Endothelial cell (in vitro differentiated cells): Measurements from ENCODE around the gene SCFD2. TPM values are rescaled to one million over a fixed set of nuclear protein-coding genes. Genes with fewer than 3 reads are reported as not detected.
A peak's percentile ranks its signal among the peaks of the same experiment; 100 is the strongest.

Experiments used
- DNase-seq: peaks from one replicate; pipeline ENCODE4 v3.0.0; 2021; ENCODE audit warnings: low spot score
- H3K27ac Mint-ChIP-seq: one replicate; pipeline ENCODE4 v1.8.0; 2021; ENCODE audit warnings: mixed read lengths, inconsistent platforms; ENCODE audit not compliant: unreplicated experiment
- H3K27me3 Mint-ChIP-seq: one replicate; pipeline ENCODE4 v1.8.0; 2021; ENCODE audit warnings: mild to moderate bottlenecking, moderate library complexity, mixed read lengths, inconsistent platforms; ENCODE audit not compliant: unreplicated experiment
- H3K36me3 Mint-ChIP-seq: one replicate; pipeline ENCODE4 v1.8.0; 2021; ENCODE audit warnings: mild to moderate bottlenecking, low read depth, mixed read lengths, inconsistent platforms; ENCODE audit not compliant: unreplicated experiment
- H3K4me1 Mint-ChIP-seq: one replicate; pipeline ENCODE4 v1.8.0; 2021; ENCODE audit warnings: mild to moderate bottlenecking, mixed read lengths, inconsistent platforms; ENCODE audit not compliant: unreplicated experiment
- H3K4me3 Mint-ChIP-seq: one replicate; pipeline ENCODE4 v1.8.0; 2021; ENCODE audit warnings: mild to moderate bottlenecking, mixed read lengths, inconsistent platforms; ENCODE audit not compliant: unreplicated experiment
- H3K9me3 Mint-ChIP-seq: one replicate; pipeline ENCODE4 v1.8.0; 2021; ENCODE audit warnings: mixed read lengths, inconsistent platforms; ENCODE audit not compliant: unreplicated experiment
- CTCF ChIP-seq: fragments of 200-600 bp; sonication (generic); IDR thresholded peaks from one replicate; pipeline ENCODE4 v1.5.0; 2021; ENCODE audit warnings: antibody characterized with exemption; ENCODE audit not compliant: unreplicated experiment
- total RNA-seq: library from RNA; stranded (reverse); fragmentation: NEBNext Ultra II Directional; extraction: Animal tissue kit (Norgen Biotek cat#: 25700); gene quantifications from one replicate; pipeline ENCODE4 v1.2.1, GENCODE V29; 2021; ENCODE audit not compliant: unreplicated experiment

Gene SCFD2
- total RNA-seq, 1 donor from 2014 or later, result 13.6 TPM

- Mint-ChIP-seq H3K9me3 (no peaks in the 10 kb centered on the region), H3K27ac (no peak overlapping the region), H3K36me3 (no peaks in the 10 kb centered on the region), H3K27me3 (peaks cover 11% of the 10 kb centered on the region), H3K4me3 (no peak overlapping the region), H3K4me1 (peaks cover 9% of the 10 kb centered on the region)
- DNase-seq, result no peak
- TF ChIP-seq CTCF, result no peak
Observed at GRCh38 chr4:52864793-52865192, 501.1 kb downstream of the SCFD2 start.

- H3K9me3 Mint-ChIP-seq, result no peaks in the 10 kb centered on the region
- peaks cover 9% of the 10 kb centered on the region for H3K4me1 Mint-ChIP-seq
- no peak for DNase-seq
- H3K27me3 Mint-ChIP-seq, result peaks cover 10% of the 10 kb centered on the region
- H3K27ac Mint-ChIP-seq, result no peak overlapping the region
- peaks cover 4% of the 10 kb centered on the region for H3K36me3 Mint-ChIP-seq
- no peak for TF ChIP-seq CTCF
- H3K4me3 Mint-ChIP-seq, result peak overlapping the region; percentile 53
Observed at GRCh38 chr4:52863324-52863723, 502.5 kb downstream of the SCFD2 start.

GRCh38 chr4:52862639-52863161 is 503.2 kb downstream of the SCFD2 start:
- H3K27me3 Mint-ChIP-seq, result peaks cover 10% of the 10 kb centered on the region
- H3K4me3 Mint-ChIP-seq, result peak overlapping the region; percentile 53
- H3K27ac Mint-ChIP-seq, result no peak overlapping the region
- TF ChIP-seq CTCF, result no peak
- H3K4me1 Mint-ChIP-seq, result peaks cover 9% of the 10 kb centered on the region
- H3K36me3 Mint-ChIP-seq, result peaks cover 4% of the 10 kb centered on the region
- no peak for DNase-seq
- no peaks in the 10 kb centered on the region for H3K9me3 Mint-ChIP-seq

- Mint-ChIP-seq H3K4me3 (peak within 1 kb of the TSS; percentile 86), H3K27ac (no peak within 1 kb of the TSS), H3K4me1 (peaks cover 9% of the 10 kb centered on the region), H3K36me3 (peaks cover 4% of the 10 kb centered on the region), H3K27me3 (peaks cover 10% of the 10 kb centered on the region), H3K9me3 (no peaks in the 10 kb centered on the region)
- no peak for TF ChIP-seq CTCF
- peak; percentile 84 for DNase-seq
Observed at GRCh38 chr4:52861879-52862616, 503.8 kb downstream of the SCFD2 start, which contains the start of gene RASL11B. Gene RASL11B (plus strand): TSS chr4:52862317. CDS start chr4:52862508, 191 bp downstream.

- no peak for DNase-seq
- TF ChIP-seq CTCF, result no peak
- Mint-ChIP-seq H3K9me3 (no peaks in the 10 kb centered on the region), H3K27me3 (peaks cover 9% of the 10 kb centered on the region), H3K4me1 (peaks cover 9% of the 10 kb centered on the region), H3K36me3 (peaks cover 4% of the 10 kb centered on the region), H3K27ac (no peak overlapping the region), H3K4me3 (peak overlapping the region; percentile 86)
Observed at GRCh38 chr4:52861171-52861823, 504.6 kb downstream of the SCFD2 start.
